WERI-Rb-1 (cell line): Measurements from ENCODE around the gene FBXL17.

ENCODE experiments used
- DNase-seq: peaks from one replicate; pipeline ENCODE4 v3.0.0-alpha.2; 2020
- H3K27ac ChIP-seq: fragments of 250-450 bp; sonication (Bioruptor Pico); 2 replicates; pipeline ENCODE4 v1.5.1; 2020; ENCODE audit warnings: mild to moderate bottlenecking, moderate library complexity
- H3K27me3 ChIP-seq: fragments of 250-450 bp; sonication (Bioruptor Pico); 2 replicates; pipeline ENCODE4 v1.5.1; 2021; ENCODE audit warnings: mild to moderate bottlenecking, low read depth, moderate library complexity; ENCODE audit not compliant: insufficient read depth, severe bottlenecking
- H3K36me3 ChIP-seq: fragments of 250-450 bp; sonication (Bioruptor Pico); 2 replicates; pipeline ENCODE4 v1.5.1; 2020; ENCODE audit warnings: mild to moderate bottlenecking, moderate library complexity
- H3K4me3 ChIP-seq: 2 replicates; pipeline ENCODE4 v1.5.1; 2011; ENCODE audit warnings: low read depth, mild to moderate bottlenecking, control low read depth, low read length
- H3K9me3 ChIP-seq: fragments of 250-450 bp; sonication (Bioruptor Pico); 2 replicates; pipeline ENCODE4 v1.5.1; 2021; ENCODE audit warnings: mild to moderate bottlenecking, moderate library complexity; ENCODE audit not compliant: severe bottlenecking
- TF ChIP-seq, protein P1 (sequence below): IDR thresholded peaks from 2 replicates; pipeline ENCODE4 v1.5.1; 2011; ENCODE audit warnings: low read depth, mild to moderate bottlenecking, control low read depth, inconsistent platforms, low read length

The FBXL17 gene

DNA sequence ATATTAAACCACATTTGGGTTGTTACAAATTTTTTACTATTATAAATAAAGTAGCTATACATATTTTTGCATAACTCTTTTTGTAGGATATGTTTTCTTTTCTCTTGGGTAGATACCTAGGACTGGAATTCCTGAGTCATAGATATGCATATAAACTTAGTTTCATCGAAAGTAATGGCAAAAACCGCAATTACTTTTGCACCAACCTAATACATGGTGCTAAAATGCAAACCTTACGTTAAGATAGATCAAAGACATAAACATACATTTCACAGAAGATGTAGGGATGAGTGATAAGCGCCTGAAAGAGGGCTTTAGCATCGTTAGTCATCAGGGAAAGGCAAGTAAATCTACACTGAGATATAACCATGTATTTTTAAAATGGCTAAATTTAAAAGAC, 532.8 kb downstream of the FBXL17 start:
- H3K27me3 ChIP-seq = no peaks in the 10 kb centered on the region
- no peak for DNase-seq
- TF ChIP-seq, protein P1, sequence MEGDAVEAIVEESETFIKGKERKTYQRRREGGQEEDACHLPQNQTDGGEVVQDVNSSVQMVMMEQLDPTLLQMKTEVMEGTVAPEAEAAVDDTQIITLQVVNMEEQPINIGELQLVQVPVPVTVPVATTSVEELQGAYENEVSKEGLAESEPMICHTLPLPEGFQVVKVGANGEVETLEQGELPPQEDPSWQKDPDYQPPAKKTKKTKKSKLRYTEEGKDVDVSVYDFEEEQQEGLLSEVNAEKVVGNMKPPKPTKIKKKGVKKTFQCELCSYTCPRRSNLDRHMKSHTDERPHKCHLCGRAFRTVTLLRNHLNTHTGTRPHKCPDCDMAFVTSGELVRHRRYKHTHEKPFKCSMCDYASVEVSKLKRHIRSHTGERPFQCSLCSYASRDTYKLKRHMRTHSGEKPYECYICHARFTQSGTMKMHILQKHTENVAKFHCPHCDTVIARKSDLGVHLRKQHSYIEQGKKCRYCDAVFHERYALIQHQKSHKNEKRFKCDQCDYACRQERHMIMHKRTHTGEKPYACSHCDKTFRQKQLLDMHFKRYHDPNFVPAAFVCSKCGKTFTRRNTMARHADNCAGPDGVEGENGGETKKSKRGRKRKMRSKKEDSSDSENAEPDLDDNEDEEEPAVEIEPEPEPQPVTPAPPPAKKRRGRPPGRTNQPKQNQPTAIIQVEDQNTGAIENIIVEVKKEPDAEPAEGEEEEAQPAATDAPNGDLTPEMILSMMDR = no peak
- no peaks in the 10 kb centered on the region for H3K36me3 ChIP-seq
- H3K9me3 ChIP-seq = no peaks in the 10 kb centered on the region
- H3K4me3 ChIP-seq = no peak overlapping the region
- no peak overlapping the region for H3K27ac ChIP-seq

DNA sequence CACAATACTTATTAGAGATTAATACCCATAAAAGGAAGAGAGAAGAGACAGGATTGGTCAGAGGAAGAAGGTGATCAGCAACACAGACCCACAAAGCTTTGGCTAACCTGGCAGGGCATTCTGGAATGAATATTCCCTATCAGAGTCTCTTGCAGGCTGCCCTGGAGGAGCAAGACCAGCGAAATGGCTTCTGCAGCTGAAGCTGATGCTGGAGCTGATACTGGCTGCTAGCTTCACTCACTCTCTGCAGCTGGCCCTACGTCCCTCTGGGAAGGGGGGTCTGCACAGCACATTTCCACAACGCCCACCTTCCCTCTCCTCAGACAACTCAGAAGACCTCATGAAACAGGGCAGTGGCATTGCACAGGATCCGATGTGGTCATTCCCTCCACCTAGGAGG, 541.3 kb downstream of the FBXL17 start:
- no peaks in the 10 kb centered on the region for H3K36me3 ChIP-seq
- no peak for DNase-seq
- H3K27me3 ChIP-seq = no peaks in the 10 kb centered on the region
- peak overlapping the region; percentile 68 for H3K27ac ChIP-seq
- H3K4me3 ChIP-seq = no peak overlapping the region
- no peaks in the 10 kb centered on the region for H3K9me3 ChIP-seq
- TF ChIP-seq, protein P1 = no peak

DNA sequence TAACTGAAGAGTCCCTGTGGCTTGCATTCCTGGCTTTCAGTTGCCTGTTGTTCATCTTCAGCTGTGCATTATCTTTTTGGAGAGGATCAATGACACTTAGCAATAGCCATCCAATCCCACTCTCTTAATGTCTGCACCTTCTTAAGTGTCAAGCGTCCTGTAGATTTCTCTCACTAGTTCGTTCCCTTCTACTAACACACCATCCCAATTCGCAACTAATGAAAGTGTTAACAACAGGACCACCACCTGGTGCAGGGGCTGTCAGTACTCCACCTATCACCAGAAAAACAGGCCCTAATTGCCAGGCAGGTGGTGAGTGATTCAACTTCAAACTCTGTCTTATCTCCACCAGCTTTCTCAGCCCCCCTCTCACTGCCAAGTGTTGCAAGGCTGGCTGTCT, 541.7 kb downstream of the FBXL17 start:
- Histone ChIP-seq H3K4me3 (no peak overlapping the region), H3K9me3 (no peaks in the 10 kb centered on the region), H3K36me3 (no peaks in the 10 kb centered on the region), H3K27me3 (no peaks in the 10 kb centered on the region), H3K27ac (peak overlapping the region; percentile 68)
- no peak for DNase-seq
- TF ChIP-seq, protein P1 = no peak

DNA sequence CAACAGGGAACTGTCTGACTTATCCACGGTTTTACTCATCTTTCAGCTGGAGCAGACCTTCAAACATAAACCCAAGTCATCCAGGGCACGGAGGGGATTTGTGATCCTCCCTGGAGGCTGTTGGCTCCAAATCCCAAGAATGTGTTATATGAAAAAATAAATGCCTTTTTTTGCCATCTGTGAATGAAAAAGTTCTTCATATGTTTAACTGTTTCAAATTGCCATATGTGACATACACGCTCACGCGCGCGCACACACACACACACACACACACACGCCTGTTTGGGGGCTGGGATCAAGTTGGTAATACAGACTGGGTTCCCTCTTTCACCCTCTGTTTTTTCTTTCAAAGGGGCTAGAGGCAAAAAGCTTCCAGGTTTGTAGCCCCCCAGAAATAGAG, 546.8 kb downstream of the FBXL17 start:
- no peak overlapping the region for H3K27ac ChIP-seq
- no peak overlapping the region for H3K4me3 ChIP-seq
- H3K27me3 ChIP-seq = no peaks in the 10 kb centered on the region
- no peaks in the 10 kb centered on the region for H3K9me3 ChIP-seq
- TF ChIP-seq, protein P1 = no peak
- no peak for DNase-seq
- no peaks in the 10 kb centered on the region for H3K36me3 ChIP-seq

DNA sequence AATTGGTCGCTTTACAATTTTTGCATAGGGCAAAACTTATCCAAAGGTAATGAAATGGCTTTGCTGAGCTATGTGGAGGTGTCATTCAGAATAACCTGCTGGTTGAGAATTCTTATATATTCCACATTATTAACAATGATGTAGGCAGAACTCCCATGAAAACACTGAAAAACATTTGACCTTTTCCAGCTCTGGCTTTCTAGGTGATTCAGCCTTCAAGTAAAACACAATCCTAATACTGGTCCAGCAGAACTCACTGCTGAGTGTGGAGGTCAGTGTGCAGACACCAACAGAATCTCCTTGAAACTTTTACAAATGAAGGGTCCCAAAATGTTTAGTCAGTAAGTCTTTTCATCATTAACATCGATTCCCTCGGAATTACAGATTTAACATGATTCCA, 549.2 kb downstream of the FBXL17 start:
- Histone ChIP-seq H3K9me3 (no peaks in the 10 kb centered on the region), H3K4me3 (no peak overlapping the region), H3K27ac (no peak overlapping the region), H3K36me3 (no peaks in the 10 kb centered on the region), H3K27me3 (no peaks in the 10 kb centered on the region)
- TF ChIP-seq, protein P1 = no peak
- DNase-seq = no peak

DNA sequence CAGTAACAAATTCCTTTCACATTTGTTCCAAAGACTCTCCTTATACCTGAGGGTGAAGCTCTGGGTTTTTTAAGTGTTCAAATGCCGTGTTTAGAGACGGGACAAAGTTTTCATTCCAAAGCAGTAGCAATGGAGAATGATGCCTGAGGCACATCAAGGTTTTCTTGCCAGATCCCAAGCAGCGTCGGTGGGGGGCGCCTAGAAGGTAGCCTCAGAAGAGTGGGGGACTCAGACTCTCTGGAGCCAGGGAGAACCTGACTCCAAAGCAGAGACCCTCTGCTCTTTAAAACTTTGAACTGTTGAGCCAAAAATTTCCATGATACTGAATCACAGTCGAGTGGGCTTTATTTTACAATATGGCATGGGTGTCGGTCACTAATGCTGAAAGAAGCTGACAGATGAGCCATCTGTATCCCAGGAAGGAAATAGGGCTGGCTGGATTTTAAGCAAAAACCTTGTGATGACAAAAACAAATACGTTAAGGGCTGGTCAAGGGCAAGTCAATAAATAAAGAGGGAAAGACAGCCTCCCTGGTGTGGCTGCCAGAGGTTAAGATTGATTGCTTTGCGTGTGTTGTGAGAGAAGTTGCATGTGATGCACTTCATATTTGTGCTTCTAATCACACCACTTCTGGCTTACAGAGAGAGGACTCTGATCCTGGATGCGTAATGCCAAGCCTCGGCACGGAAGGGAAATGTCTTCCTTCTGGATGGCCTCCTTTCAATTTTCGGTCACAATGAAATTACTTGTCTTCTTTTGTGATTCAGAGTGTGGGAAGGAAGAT, 550.1 kb downstream of the FBXL17 start:
- H3K27me3 ChIP-seq = no peaks in the 10 kb centered on the region
- no peaks in the 10 kb centered on the region for H3K36me3 ChIP-seq
- TF ChIP-seq, protein P1 = no peak
- DNase-seq = no peak
- no peak overlapping the region for H3K27ac ChIP-seq
- no peak overlapping the region for H3K4me3 ChIP-seq
- H3K9me3 ChIP-seq = no peaks in the 10 kb centered on the region
